OCI-M2 (cell line): Measurements from ENCODE around the gene PAGE4.

Source experiments
- DNase-seq: peaks from one replicate; lab custom pipeline; 2025; ENCODE audit not compliant: unreplicated experiment; lab: John Stamatoyannopoulos, UW

Gene PAGE4

GRCh38 chrX:49829016-49829415 lies at the start of gene PAGE4:
Gene PAGE4, plus strand, starts transcription at chrX:49829303. Its CDS starts 1,126 bp downstream, at chrX:49830429.
- DNase-seq = no peak

- no peak for DNase-seq
These were observed 44.3 kb upstream of the PAGE4 start for GRCh38 chrX:49784747-49785280.

GRCh38 chrX:49792376-49792775 lies 36.7 kb upstream of the PAGE4 start:
- no peak for DNase-seq

- DNase-seq = no peak
These were observed 35.4 kb upstream of the PAGE4 start for GRCh38 chrX:49793686-49794085.

- no peak for DNase-seq
These were observed 29.3 kb upstream of the PAGE4 start for GRCh38 chrX:49799828-49800227.

GRCh38 chrX:49809891-49810632 lies 19.0 kb upstream of the PAGE4 start:
- no peak for DNase-seq

- DNase-seq = no peak
These were observed 16.9 kb upstream of the PAGE4 start for GRCh38 chrX:49812177-49812576.

GRCh38 chrX:49816435-49816834 lies 12.7 kb upstream of the PAGE4 start:
- no peak for DNase-seq

GRCh38 chrX:49838374-49838773 lies 9.3 kb downstream of the PAGE4 start:
- DNase-seq = no peak

- no peak for DNase-seq
These were observed 11.6 kb downstream of the PAGE4 start for GRCh38 chrX:49840679-49841078.

- no peak for DNase-seq
These were observed 13.5 kb downstream of the PAGE4 start for GRCh38 chrX:49842621-49843020.

GRCh38 chrX:49844611-49845010 lies 15.5 kb downstream of the PAGE4 start:
- no peak for DNase-seq

- no peak for DNase-seq
These were observed 16.7 kb downstream of the PAGE4 start for GRCh38 chrX:49845701-49846403.

GRCh38 chrX:49846522-49846921 lies 17.4 kb downstream of the PAGE4 start:
- DNase-seq = no peak

- no peak for DNase-seq
These were observed 19.2 kb downstream of the PAGE4 start for GRCh38 chrX:49848275-49848674.

- no peak for DNase-seq
These were observed 20.9 kb downstream of the PAGE4 start for GRCh38 chrX:49850028-49850427.

- DNase-seq = no peak
These were observed 24.6 kb downstream of the PAGE4 start for GRCh38 chrX:49853661-49854060.

GRCh38 chrX:49856819-49857218 lies 27.7 kb downstream of the PAGE4 start:
- DNase-seq = no peak

GRCh38 chrX:49858341-49858740 lies 29.2 kb downstream of the PAGE4 start:
- DNase-seq = no peak

GRCh38 chrX:49859491-49859890 lies 30.4 kb downstream of the PAGE4 start:
- DNase-seq = no peak

GRCh38 chrX:49860867-49861535 lies 31.9 kb downstream of the PAGE4 start:
- DNase-seq = no peak

GRCh38 chrX:49862093-49862492 lies 33.0 kb downstream of the PAGE4 start:
- DNase-seq = no peak
